ENCODE results near the gene PPP6R2.

DNA sequence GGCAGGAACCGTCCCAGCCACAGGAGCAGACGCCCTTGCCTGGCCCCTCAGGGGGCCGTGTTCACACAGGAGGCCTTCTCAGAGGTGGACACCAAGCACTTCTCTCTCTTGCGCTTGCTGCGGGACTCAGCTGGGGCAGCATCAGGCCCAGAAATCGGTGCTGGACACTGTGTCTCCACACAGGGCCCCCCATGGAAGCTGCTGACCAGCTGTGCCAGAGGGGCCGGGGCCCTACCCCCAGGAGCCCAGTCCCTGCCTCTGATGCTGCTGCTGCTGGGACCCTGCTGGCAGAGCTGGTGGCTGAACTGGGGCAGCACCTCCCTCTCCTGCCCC, 39.6 kb upstream of the PPP6R2 start:
- TF ChIP-seq, protein P1, sequence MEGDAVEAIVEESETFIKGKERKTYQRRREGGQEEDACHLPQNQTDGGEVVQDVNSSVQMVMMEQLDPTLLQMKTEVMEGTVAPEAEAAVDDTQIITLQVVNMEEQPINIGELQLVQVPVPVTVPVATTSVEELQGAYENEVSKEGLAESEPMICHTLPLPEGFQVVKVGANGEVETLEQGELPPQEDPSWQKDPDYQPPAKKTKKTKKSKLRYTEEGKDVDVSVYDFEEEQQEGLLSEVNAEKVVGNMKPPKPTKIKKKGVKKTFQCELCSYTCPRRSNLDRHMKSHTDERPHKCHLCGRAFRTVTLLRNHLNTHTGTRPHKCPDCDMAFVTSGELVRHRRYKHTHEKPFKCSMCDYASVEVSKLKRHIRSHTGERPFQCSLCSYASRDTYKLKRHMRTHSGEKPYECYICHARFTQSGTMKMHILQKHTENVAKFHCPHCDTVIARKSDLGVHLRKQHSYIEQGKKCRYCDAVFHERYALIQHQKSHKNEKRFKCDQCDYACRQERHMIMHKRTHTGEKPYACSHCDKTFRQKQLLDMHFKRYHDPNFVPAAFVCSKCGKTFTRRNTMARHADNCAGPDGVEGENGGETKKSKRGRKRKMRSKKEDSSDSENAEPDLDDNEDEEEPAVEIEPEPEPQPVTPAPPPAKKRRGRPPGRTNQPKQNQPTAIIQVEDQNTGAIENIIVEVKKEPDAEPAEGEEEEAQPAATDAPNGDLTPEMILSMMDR (conservative IDR thresholded peaks at IDR 0.05; ENCODE audit: low read length), result no peak
- no peak for TF ChIP-seq EZH2phosphoT487 (IDR thresholded peaks at IDR 0.05; ENCODE audit: borderline replicate concordance)

Measured in Loucy (cell line).